ENCODE data around the gene SIK3. TPM values are rescaled to one million over a fixed set of nuclear protein-coding genes. Genes with fewer than 3 reads are reported as not detected.

SIK3 gene
- total RNA-seq, 4 donors from 2014 or later, result 14.1 to 77.0 (median 40.7) TPM

GRCh38 chr11:116833816-116834534 is 264.3 kb downstream of the SIK3 start:
- Histone ChIP-seq H3K36me3 (no peaks in the 10 kb centered on the region), H3K4me3 (no peak overlapping the region), H3K9me3 (no peaks in the 10 kb centered on the region), H3K27me3 (no peaks in the 10 kb centered on the region), H3K4me1 (peaks cover 0 to 5% of the 10 kb centered on the region in 2 donors), H3K27ac (no peak overlapping the region)
- intact Hi-C loops (cut with DNase I; ENCODE audit: low total_unique reads), result no loop called here
- no peak for DNase-seq
- TF ChIP-seq POLR2A (IDR thresholded peaks at IDR 0.05), result no peak
- TF ChIP-seq CTCF (IDR thresholded peaks at IDR 0.05), result no peak

- H3K4me3 ChIP-seq, result no peak overlapping the region
- peaks cover 0 to 5% of the 10 kb centered on the region in 2 donors for H3K4me1 ChIP-seq
- H3K36me3 ChIP-seq, result no peaks in the 10 kb centered on the region
- no peak for DNase-seq
- H3K27me3 ChIP-seq, result no peaks in the 10 kb centered on the region
- intact Hi-C loops (cut with DNase I; ENCODE audit: low total_unique reads), result no loop called here
- no peak overlapping the region for H3K27ac ChIP-seq
- TF ChIP-seq POLR2A (IDR thresholded peaks at IDR 0.05) (no peak), CTCF (IDR thresholded peaks at IDR 0.05) (no peak)
- H3K9me3 ChIP-seq, result no peaks in the 10 kb centered on the region
These were observed 264.8 kb downstream of the SIK3 start for GRCh38 chr11:116833491-116833815.

DNA sequence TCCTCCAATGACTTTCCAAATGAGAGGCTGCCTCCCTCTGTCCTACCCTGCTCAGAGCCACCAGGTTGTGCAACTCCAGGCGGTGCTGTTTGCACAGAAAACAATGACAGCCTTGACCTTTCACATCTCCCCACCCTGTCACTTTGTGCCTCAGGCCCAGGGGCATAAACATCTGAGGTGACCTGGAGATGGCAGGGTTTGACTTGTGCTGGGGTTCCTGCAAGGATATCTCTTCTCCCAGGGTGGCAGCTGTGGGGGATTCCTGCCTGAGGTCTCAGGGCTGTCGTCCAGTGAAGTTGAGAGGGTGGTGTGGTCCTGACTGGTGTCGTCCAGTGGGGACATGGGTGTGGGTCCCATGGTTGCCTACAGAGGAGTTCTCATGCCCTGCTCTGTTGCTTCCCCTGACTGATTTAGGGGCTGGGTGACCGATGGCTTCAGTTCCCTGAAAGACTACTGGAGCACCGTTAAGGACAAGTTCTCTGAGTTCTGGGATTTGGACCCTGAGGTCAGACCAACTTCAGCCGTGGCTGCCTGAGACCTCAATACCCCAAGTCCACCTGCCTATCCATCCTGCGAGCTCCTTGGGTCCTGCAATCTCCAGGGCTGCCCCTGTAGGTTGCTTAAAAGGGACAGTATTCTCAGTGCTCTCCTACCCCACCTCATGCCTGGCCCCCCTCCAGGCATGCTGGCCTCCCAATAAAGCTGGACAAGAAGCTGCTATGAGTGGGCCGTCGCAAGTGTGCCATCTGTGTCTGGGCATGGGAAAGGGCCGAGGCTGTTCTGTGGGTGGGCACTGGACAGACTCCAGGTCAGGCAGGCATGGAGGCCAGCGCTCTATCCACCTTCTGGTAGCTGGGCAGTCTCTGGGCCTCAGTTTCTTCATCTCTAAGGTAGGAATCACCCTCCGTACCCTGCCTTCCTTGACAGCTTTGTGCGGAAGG is 265.6 kb downstream of the SIK3 start:
- Histone ChIP-seq H3K9me3 (no peaks in the 10 kb centered on the region), H3K27me3 (no peaks in the 10 kb centered on the region), H3K27ac (no peak overlapping the region), H3K4me3 (no peak overlapping the region), H3K36me3 (no peaks in the 10 kb centered on the region), H3K4me1 (peaks cover 0 to 5% of the 10 kb centered on the region in 2 donors)
- intact Hi-C loops (cut with DNase I; ENCODE audit: low total_unique reads), result no loop called here
- TF ChIP-seq CTCF (IDR thresholded peaks at IDR 0.05), result no peak
- TF ChIP-seq POLR2A (IDR thresholded peaks at IDR 0.05), result no peak
- DNase-seq, result no peak

- DNase-seq, result no peak
- intact Hi-C loops (cut with DNase I; ENCODE audit: low total_unique reads), result no loop called here
- TF ChIP-seq POLR2A (IDR thresholded peaks at IDR 0.05) (no peak), CTCF (IDR thresholded peaks at IDR 0.05) (no peak)
- H3K4me3 ChIP-seq, result no peak overlapping the region
- H3K27me3 ChIP-seq, result no peaks in the 10 kb centered on the region
- H3K27ac ChIP-seq, result no peak overlapping the region
- H3K9me3 ChIP-seq, result no peaks in the 10 kb centered on the region
- H3K36me3 ChIP-seq, result no peaks in the 10 kb centered on the region
- peaks cover 0 to 5% of the 10 kb centered on the region in 2 donors for H3K4me1 ChIP-seq
These were observed 266.4 kb downstream of the SIK3 start for GRCh38 chr11:116831790-116832349.
